ENCODE data around the gene ZBBX.

The ZBBX gene

GRCh38 chr3:167306319-167306718 is 73.8 kb downstream of the ZBBX start:
- DNase-seq = no peak

- no peak for DNase-seq
Observed at GRCh38 chr3:167305340-167305890, 74.7 kb downstream of the ZBBX start.

GRCh38 chr3:167304077-167304476 is 76.0 kb downstream of the ZBBX start:
- no peak for DNase-seq

GRCh38 chr3:167302678-167303077 is 77.4 kb downstream of the ZBBX start:
- DNase-seq = no peak

- no peak for DNase-seq
Observed at GRCh38 chr3:167300207-167300606, 79.9 kb downstream of the ZBBX start.

GRCh38 chr3:167289435-167289834 is 90.7 kb downstream of the ZBBX start:
- DNase-seq = no peak

GRCh38 chr3:167288737-167289136 is 91.4 kb downstream of the ZBBX start:
- no peak for DNase-seq

GRCh38 chr3:167287308-167287707 is 92.8 kb downstream of the ZBBX start:
- DNase-seq = no peak

GRCh38 chr3:167274141-167274874 is 105.8 kb downstream of the ZBBX start:
- no peak for DNase-seq

GRCh38 chr3:167253037-167253436 is 127.1 kb downstream of the ZBBX start:
- no peak for DNase-seq

- no peak for DNase-seq
Observed at GRCh38 chr3:167251678-167252077, 128.4 kb downstream of the ZBBX start.

- no peak for DNase-seq
Observed at GRCh38 chr3:167246252-167246651, 133.8 kb downstream of the ZBBX start.

GRCh38 chr3:167241048-167241845 is 138.8 kb downstream of the ZBBX start:
- no peak for DNase-seq

GRCh38 chr3:167228135-167228534 is 152.0 kb downstream of the ZBBX start:
- DNase-seq = no peak

- no peak for DNase-seq
Observed at GRCh38 chr3:167225821-167226220, 154.3 kb downstream of the ZBBX start.

GRCh38 chr3:167209011-167209410 is 171.1 kb downstream of the ZBBX start:
- no peak for DNase-seq

GRCh38 chr3:167203062-167203461 is 177.0 kb downstream of the ZBBX start:
- no peak for DNase-seq

- DNase-seq = no peak
Observed at GRCh38 chr3:167198949-167199600, 181.0 kb downstream of the ZBBX start.
